SK-N-SH (cell line): ENCODE measurements around the gene MX2. TPM values are rescaled to one million over a fixed set of nuclear protein-coding genes. Genes with fewer than 3 reads are reported as not detected.

Source experiments
- CTCF ChIA-PET: fragments of 300-600, 350-600 bp; formaldehyde crosslinking; extraction: SDS; loops from one replicate; lab custom pipeline; 2021; lab: Yijun Ruan, JAX
- POLR2A ChIA-PET: fragments of 350-600 bp; sonication (Branson Sonifier 250); formaldehyde crosslinking; extraction: SDS; loops from one replicate; lab custom pipeline; 2020; ENCODE audit warnings: antibody characterized with exemption, inconsistent platforms; lab: Yijun Ruan, JAX
- DNase-seq: peaks from one replicate; pipeline ENCODE4 v3.0.0; 2012
- H2AFZ ChIP-seq: fragments of 200-600 bp; sonication (generic); 2 replicates; pipeline ENCODE4 v1.8.1; 2016; ENCODE audit warnings: antibody characterized with exemption, mild to moderate bottlenecking, low read depth
- H3F3A ChIP-seq: fragments of 200-600 bp; sonication (generic); replicated peaks from 2 replicates; pipeline ENCODE3; 2016; ENCODE audit warnings: antibody characterized with exemption, mild to moderate bottlenecking; ENCODE audit not compliant: insufficient read depth
- H3K27ac ChIP-seq, 2 experiments: fragments of 200-500 bp in 1 of 2; fragments of 200-600 bp in 1 of 2; sonication (Bioruptor generic) in 1 of 2; sonication (generic), shearing (Covaris generic) in 1 of 2; 2 replicates each; pipeline versions ENCODE4 v1.5.1 to v1.6.1; 2014 to 2016; ENCODE audit warnings: low read depth in 2 of 2, inconsistent platforms in 1 of 2, low read length in 1 of 2, mild to moderate bottlenecking in 1 of 2, mixed read lengths in 1 of 2
- H3K27me3 ChIP-seq: fragments of 200-600 bp; sonication (generic), shearing (Covaris generic); 2 replicates; pipeline ENCODE4 v1.6.1; 2016; ENCODE audit warnings: mixed run types; ENCODE audit not compliant: insufficient read depth
- H3K36me3 ChIP-seq, 2 experiments: fragments of 200-500 bp in 1 of 2; fragments of 200-600 bp in 1 of 2; sonication (Bioruptor generic) in 1 of 2; sonication (generic) in 1 of 2; replicated peaks in 1 of 2; 2 replicates each; pipeline versions ENCODE3 to v1.5.1; 2014 to 2016; ENCODE audit warnings: low read length in 1 of 2, mild to moderate bottlenecking in 1 of 2; ENCODE audit not compliant: insufficient read depth in 2 of 2, control insufficient read depth in 1 of 2
- H3K4me1 ChIP-seq, 2 experiments: fragments of 200-500 bp in 1 of 2; fragments of 200-600 bp in 1 of 2; sonication (Bioruptor generic) in 1 of 2; sonication (generic), shearing (Covaris generic) in 1 of 2; 2 replicates each; pipeline versions ENCODE4 v1.5.1 to v1.6.1; 2014 to 2016; ENCODE audit warnings: low read depth in 1 of 2, low read length in 1 of 2, mixed run types in 1 of 2; ENCODE audit not compliant: insufficient read depth in 2 of 2, control insufficient read depth in 1 of 2
- H3K4me2 ChIP-seq: fragments of 200-600 bp; sonication (generic), shearing (Covaris generic); 2 replicates; pipeline ENCODE4 v1.6.1; 2017; ENCODE audit warnings: mixed run types
- H3K4me3 ChIP-seq, 2 experiments: fragments of 200-500 bp in 1 of 2; fragments of 200-600 bp in 1 of 2; sonication (Bioruptor generic) in 1 of 2; sonication (generic), shearing (Covaris generic) in 1 of 2; 2 replicates each; pipeline versions ENCODE4 v1.5.1 to v1.8.1; 2014 to 2016; ENCODE audit warnings: low read depth in 2 of 2, inconsistent platforms in 1 of 2, low read length in 1 of 2, mild to moderate bottlenecking in 1 of 2, mixed read lengths in 1 of 2, moderate library complexity in 1 of 2
- H3K79me2 ChIP-seq: fragments of 200-600 bp; sonication (generic); 2 replicates; pipeline ENCODE4 v1.8.1; 2017; ENCODE audit warnings: mild to moderate bottlenecking; ENCODE audit not compliant: insufficient read depth
- H3K9ac ChIP-seq: fragments of 200-600 bp; sonication (generic); 2 replicates; pipeline ENCODE4 v1.6.1; 2017; ENCODE audit warnings: mixed run types
- H3K9me2 ChIP-seq: fragments of 200-600 bp; sonication (generic); 2 replicates; pipeline ENCODE4 v1.6.1; 2017; ENCODE audit warnings: mixed run types
- H3K9me3 ChIP-seq: fragments of 200-600 bp; sonication (generic); 2 replicates; pipeline ENCODE4 v1.6.1; 2017; ENCODE audit warnings: mixed run types, mild to moderate bottlenecking, moderate library complexity
- H4K20me1 ChIP-seq: fragments of 200-600 bp; sonication (generic); 2 replicates; pipeline ENCODE4 v1.6.1; 2017; ENCODE audit warnings: mild to moderate bottlenecking, mixed run types; ENCODE audit not compliant: insufficient read depth
- CHD2 ChIP-seq: fragments of 150-350 bp; IDR thresholded peaks from 2 replicates; pipeline ENCODE4 v1.6.1; 2018; ENCODE audit warnings: low read length; ENCODE audit not compliant: partially characterized antibody
- ELF1 ChIP-seq: IDR thresholded peaks from 2 replicates; pipeline ENCODE4 v1.4.0; 2012
- EP300 ChIP-seq, 2 experiments: IDR thresholded peaks; 2 replicates each; pipeline versions ENCODE4 v1.4.0 to v1.6.1; 2012; ENCODE audit warnings: borderline replicate concordance in 1 of 2, low read depth in 1 of 2, low read length in 1 of 2
- EZH2phosphoT487 ChIP-seq: fragments of 200-600 bp; sonication (generic); IDR thresholded peaks from 2 replicates; pipeline ENCODE4 v1.6.1; 2017; ENCODE audit warnings: low read depth, mixed run types, mild to moderate bottlenecking, antibody characterized with exemption, moderate library complexity, borderline replicate concordance
- FOSL2 ChIP-seq: IDR thresholded peaks from 2 replicates; pipeline ENCODE4 v1.4.0; 2012; ENCODE audit warnings: low read depth, mild to moderate bottlenecking, moderate library complexity, borderline replicate concordance
- GABPA ChIP-seq: IDR thresholded peaks from 2 replicates; pipeline ENCODE4 v1.4.0; 2012; ENCODE audit warnings: low read depth, mild to moderate bottlenecking
- GATA2 ChIP-seq: sonication (generic); formaldehyde crosslinking; IDR thresholded peaks from 2 replicates; pipeline ENCODE4 v1.5.0; 2020; ENCODE audit warnings: mild to moderate bottlenecking, missing genetic modification reagents
- JUND ChIP-seq: IDR thresholded peaks from 2 replicates; pipeline ENCODE4 v1.4.0; 2012
- MAX ChIP-seq: IDR thresholded peaks from 2 replicates; pipeline ENCODE4 v1.4.0; 2012; ENCODE audit warnings: low read depth
- MEF2A ChIP-seq: IDR thresholded peaks from 2 replicates; pipeline ENCODE4 v1.4.0; 2012; ENCODE audit warnings: low read depth, borderline replicate concordance
- MXI1 ChIP-seq: IDR thresholded peaks from 2 replicates; pipeline ENCODE4 v1.6.1; 2012; ENCODE audit warnings: mild to moderate bottlenecking, low read depth, low read length, improper control_type of control experiment
- NRF1 ChIP-seq: IDR thresholded peaks from 2 replicates; pipeline ENCODE4 v1.6.1; 2012; ENCODE audit warnings: low read depth, mild to moderate bottlenecking, low read length
- RAD21 ChIP-seq: IDR thresholded peaks from 2 replicates; pipeline ENCODE4 v1.6.1; 2012; ENCODE audit warnings: mild to moderate bottlenecking, low read length
- RCOR1 ChIP-seq: fragments of 150-350 bp; IDR thresholded peaks from 2 replicates; pipeline ENCODE4 v1.6.1; 2017; ENCODE audit warnings: antibody characterized with exemption, low read length
- RXRA ChIP-seq: IDR thresholded peaks from 2 replicates; pipeline ENCODE4 v1.4.0; 2012; ENCODE audit warnings: low read depth, mild to moderate bottlenecking, borderline replicate concordance
- SIN3A ChIP-seq: IDR thresholded peaks from 2 replicates; pipeline ENCODE4 v1.6.1; 2012; ENCODE audit warnings: low read depth, mild to moderate bottlenecking, low read length, moderate library complexity, borderline replicate concordance
- TAF1 ChIP-seq: IDR thresholded peaks from 2 replicates; pipeline ENCODE4 v1.6.1; 2012; ENCODE audit warnings: low read depth, mild to moderate bottlenecking, low read length, moderate library complexity, borderline replicate concordance
- TCF12 ChIP-seq: IDR thresholded peaks from 2 replicates; pipeline ENCODE4 v1.4.0; 2012
- TEAD4 ChIP-seq: IDR thresholded peaks from 2 replicates; pipeline ENCODE4 v1.4.0; 2012; ENCODE audit warnings: mild to moderate bottlenecking, borderline replicate concordance; ENCODE audit not compliant: insufficient read depth
- USF1 ChIP-seq: IDR thresholded peaks from 2 replicates; pipeline ENCODE4 v1.4.0; 2012; ENCODE audit warnings: low read depth, borderline replicate concordance
- WGBS: methylation state at CpG from one replicate; pipeline ENCODE4 v1.1.6; 2017; ENCODE audit warnings: low lambda C conversion rate; 5-methylcytosine and 5-hydroxymethylcytosine counted together
- polyA plus RNA-seq, 3 experiments: library from polyadenylated mRNA; depleted of rRNA; stranded (reverse); fragments of >200 nt; gene quantifications; 2 replicates each; pipeline ENCODE4 v1.2.3, GENCODE V29; 2012

Gene MX2
- polyA plus RNA-seq, 1 of the 3 experiments (the other 2 are of a cell fraction) = 0.08 TPM

- Histone ChIP-seq H3K27ac (no peak overlapping the region), H3K4me2 (no peak overlapping the region), H3K27me3 (peaks cover 6% of the 10 kb centered on the region; the same call in 1 of the 2 replicates), H3K9me2 (no peaks in the 10 kb centered on the region), H4K20me1 (no peaks in the 10 kb centered on the region), H3K4me3 (no peak overlapping the region), H3F3A (no peaks in the 10 kb centered on the region), H2AFZ (no peak overlapping the region), H3K9me3 (no peaks in the 10 kb centered on the region), H3K9ac (no peak overlapping the region), H3K36me3 (no peaks in the 10 kb centered on the region), H3K79me2 (no peaks in the 10 kb centered on the region), H3K4me1 (no peaks in the 10 kb centered on the region)
- ChIA-PET CTCF (no interaction called here), POLR2A (no interaction called here)
- DNase-seq = no peak
- WGBS = 19% methylated on average over 4 of the region's 4 CpGs
- TF ChIP-seq GABPA (no peak), GATA2 (CRISPR knock-in tag) (no peak), RXRA (no peak), RCOR1 (no peak), MXI1 (no peak), NRF1 (no peak), MEF2A (no peak), TAF1 (no peak), USF1 (no peak), MAX (no peak), JUND (no peak), CHD2 (no peak), TEAD4 (no peak), RAD21 (no peak), FOSL2 (no peak), EP300 (IDR thresholded peaks at IDR 0.05; ENCODE audit: borderline replicate concordance in 1 of 2, low read depth in 1 of 2, low read length in 1 of 2) (no peak), TCF12 (no peak), EZH2phosphoT487 (no peak), ELF1 (no peak)
Measured at GRCh38 chr21:41342035-41342434, 19.8 kb upstream of the MX2 start.

DNA sequence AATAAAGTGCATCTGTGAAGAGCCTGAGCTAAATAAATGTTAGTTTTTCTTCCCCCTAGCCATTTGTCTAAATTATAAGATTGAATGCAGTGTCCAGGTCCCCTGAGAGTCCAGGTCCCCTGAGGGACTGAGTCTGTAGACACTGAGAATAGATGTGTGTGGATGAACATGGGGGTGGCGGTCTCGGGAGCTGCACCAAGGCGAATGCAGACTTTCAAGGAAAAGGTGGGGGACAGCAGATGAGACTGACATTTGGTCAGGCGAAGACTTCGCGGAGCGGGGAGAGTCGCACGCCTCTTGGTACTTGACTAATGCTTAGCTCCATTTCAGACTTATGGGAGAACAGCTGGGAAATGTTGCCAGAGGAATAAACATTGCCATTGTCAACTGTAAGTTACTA lies 17.7 kb upstream of the MX2 start:
- no peaks in the 10 kb centered on the region for H3K9me2 ChIP-seq
- ChIA-PET CTCF (interaction anchor here (0.9 kb wide), 1 partner anchor 61 kb away, joined by 5 read pairs; no protein-coding TSS in a partner anchor), POLR2A (no interaction called here)
- no peaks in the 10 kb centered on the region for H3F3A ChIP-seq
- no peak overlapping the region for H3K4me2 ChIP-seq
- no peaks in the 10 kb centered on the region for H4K20me1 ChIP-seq
- H3K4me1 ChIP-seq = no peaks in the 10 kb centered on the region
- no peak for TF ChIP-seq SIN3A
- TF ChIP-seq MXI1 = no peak
- no peak for TF ChIP-seq GATA2 (CRISPR knock-in tag)
- no peak overlapping the region for H3K4me3 ChIP-seq
- H3K79me2 ChIP-seq = no peaks in the 10 kb centered on the region
- H3K9me3 ChIP-seq = no peaks in the 10 kb centered on the region
- no peak for DNase-seq
- H3K9ac ChIP-seq = no peak overlapping the region
- H3K27me3 ChIP-seq = no peaks in the 10 kb centered on the region
- H3K36me3 ChIP-seq = no peaks in the 10 kb centered on the region
- H3K27ac ChIP-seq = no peak overlapping the region
- 64% methylated on average over 9 of the region's 9 CpGs for whole genome bisulfite sequencing
- no peak overlapping the region for H2AFZ ChIP-seq
